T-helper 1 cell treated with Interleukin-12 subunit alpha and Interleukin-12 subunit beta and Interleukin-4 antibody, amounts not matched to agents 30 ng/mL and 1 ng/mL, for 36 hours (primary cell): Measurements from ENCODE around the gene FUT8. TPM values are rescaled to one million over a fixed set of nuclear protein-coding genes. Genes with fewer than 3 reads are reported as not detected.
"Not testable (repeated sequence)": the region's sequence is repeated elsewhere in the genome, so short reads cannot be mapped to it uniquely, and the experiment has no call there.

Source experiments
- intact Hi-C: fragments of 100-400 bp; cut with micrococcal nuclease; formaldehyde crosslinking; loops from one replicate; pipeline ENCODE4 v1.15.1; 2024
- total RNA-seq: library from RNA; stranded (reverse); gene quantifications from 2 replicates; pipeline ENCODE4 v1.2.3, GENCODE V29; 2022

The FUT8 gene
- total RNA-seq, 1 donor from 2014 or later = 156 TPM

- intact Hi-C loops = loop anchor here (1.0 to 10.0 kb wide), 8 partner anchors 58 to 980 kb away; no protein-coding TSS in a partner anchor
Observed at GRCh38 chr14:65414961-65415589, 2.5 kb downstream of the FUT8 start.

GRCh38 chr14:65415613-65416012 is 3.1 kb downstream of the FUT8 start:
- intact Hi-C loops = loop anchor here (1.0 to 10.0 kb wide), 6 partner anchors 190 to 979 kb away; no protein-coding TSS in a partner anchor

GRCh38 chr14:65419593-65420252 is 7.2 kb downstream of the FUT8 start:
- intact Hi-C loops = loop anchor here (10.0 kb wide), 2 partner anchors 935 to 975 kb away; no protein-coding TSS in a partner anchor

DNA sequence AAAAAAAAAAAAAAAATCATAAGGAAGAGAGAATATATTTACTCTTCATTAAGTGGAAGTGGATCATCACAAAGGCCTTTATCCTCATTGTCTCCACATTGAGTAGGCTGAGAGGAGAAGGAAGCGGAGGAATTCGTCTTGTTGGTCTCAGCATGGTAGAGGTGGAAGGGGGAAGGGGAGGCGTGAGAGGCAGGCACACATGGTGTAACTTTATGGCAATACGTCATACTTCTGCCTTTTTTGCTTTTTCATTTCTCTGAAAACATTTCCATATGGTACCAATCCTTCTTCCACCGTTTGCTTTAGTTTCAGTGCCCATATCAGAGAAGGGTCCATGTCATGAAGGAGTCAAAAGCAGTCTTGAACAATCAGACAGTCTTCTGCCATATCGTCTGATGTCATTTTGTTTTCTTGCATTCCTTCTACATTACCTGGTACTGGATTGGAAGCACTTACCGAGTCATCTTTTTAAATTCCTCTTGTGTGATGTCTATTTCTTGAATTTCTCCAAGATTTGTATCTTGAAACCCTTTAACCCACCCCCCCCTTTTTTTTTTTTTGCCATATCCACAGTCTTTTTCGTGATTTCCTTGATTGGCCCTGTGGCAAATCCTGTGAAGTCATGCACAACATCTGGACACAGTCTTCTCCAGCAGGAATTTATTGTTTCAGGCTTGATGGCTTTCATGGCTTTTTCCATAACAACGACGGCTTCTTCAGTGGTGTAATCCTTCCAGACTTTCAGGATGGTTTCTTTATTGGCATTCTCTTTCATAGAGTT is 8.9 kb downstream of the FUT8 start:
- intact Hi-C loops = no loop called here

DNA sequence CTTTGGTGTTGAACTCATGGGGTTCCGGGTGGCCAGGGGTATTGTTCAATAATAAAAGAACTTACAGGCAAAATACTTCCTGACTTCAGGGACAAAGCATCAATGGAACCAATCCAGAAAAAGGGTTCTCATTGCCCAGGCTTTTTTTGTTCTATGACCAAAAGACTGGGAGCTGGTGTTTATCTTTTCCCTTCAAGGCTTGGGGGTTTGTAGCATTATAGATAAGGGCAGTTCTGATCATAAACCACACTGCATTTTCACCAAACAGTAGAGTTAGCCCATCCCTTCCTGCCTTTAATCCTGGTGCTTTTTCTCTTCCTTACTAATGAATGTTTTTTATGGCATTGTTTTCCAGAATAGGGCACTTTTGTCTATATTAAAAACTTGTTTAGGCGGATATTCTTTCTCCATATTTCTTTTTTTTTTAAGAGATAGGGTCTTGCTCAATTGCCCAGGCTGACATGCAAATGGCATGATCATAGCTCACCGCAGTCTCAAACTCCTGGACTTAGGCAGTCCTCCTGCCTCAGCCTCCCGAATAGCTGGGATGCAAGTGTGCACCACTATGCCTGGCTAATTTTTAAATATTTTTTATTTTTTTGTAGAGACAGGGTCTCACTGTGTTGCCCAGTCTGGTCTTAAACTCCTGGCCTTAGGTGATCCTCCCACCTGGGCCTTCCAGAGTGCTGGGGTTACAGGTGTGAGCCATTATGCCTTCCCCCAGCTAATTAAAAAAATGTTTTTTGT is 9.7 kb downstream of the FUT8 start:
- intact Hi-C loops = no loop called here

DNA sequence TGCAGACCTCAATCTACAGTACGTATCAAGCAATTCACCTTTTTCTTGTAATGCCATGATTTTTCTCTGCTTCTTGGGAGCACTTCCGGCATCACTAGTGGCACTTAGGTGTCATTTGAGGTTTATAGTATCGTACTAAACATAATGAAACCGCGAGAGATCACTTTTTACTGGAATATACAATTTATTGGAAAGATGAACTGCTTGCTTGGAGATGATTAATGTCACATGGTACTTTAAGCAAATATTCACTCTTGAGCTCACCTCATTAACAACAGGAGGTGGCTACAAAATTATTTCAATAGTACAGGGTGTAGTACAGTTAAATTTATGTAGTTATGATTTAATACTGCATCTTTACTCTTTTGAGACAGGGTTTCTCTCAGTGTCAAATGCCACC is 11.5 kb downstream of the FUT8 start:
- intact Hi-C loops = no loop called here

- intact Hi-C loops = no loop called here
Observed at GRCh38 chr14:65424531-65424930, 12.0 kb downstream of the FUT8 start.

- intact Hi-C loops = no loop called here
Observed at GRCh38 chr14:65425885-65426284, 13.4 kb downstream of the FUT8 start.

- intact Hi-C loops = not testable (repeated sequence)
Observed at GRCh38 chr14:65426902-65427301, 14.4 kb downstream of the FUT8 start.

DNA sequence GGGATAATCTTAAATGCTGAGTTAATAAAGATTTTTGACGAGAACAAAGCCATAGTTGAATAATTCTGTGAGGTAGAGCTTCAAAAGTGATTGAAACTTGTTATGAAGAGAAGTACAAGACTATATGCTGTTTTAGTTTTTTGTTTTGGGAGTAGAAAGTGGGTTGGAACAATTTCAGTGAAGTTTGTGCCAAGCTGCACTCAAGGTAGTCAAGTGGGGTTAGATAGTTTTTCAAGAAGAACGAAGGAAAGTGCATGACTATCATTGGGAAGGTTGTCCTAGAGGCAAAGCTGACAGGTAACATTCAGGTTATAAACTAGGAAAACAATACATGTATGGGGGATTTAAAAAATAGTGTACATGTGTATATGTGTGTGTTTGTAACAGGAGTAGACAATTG is 16.2 kb downstream of the FUT8 start:
- intact Hi-C loops = no loop called here

- intact Hi-C loops = no loop called here
Observed at GRCh38 chr14:65429757-65430156, 17.2 kb downstream of the FUT8 start.

DNA sequence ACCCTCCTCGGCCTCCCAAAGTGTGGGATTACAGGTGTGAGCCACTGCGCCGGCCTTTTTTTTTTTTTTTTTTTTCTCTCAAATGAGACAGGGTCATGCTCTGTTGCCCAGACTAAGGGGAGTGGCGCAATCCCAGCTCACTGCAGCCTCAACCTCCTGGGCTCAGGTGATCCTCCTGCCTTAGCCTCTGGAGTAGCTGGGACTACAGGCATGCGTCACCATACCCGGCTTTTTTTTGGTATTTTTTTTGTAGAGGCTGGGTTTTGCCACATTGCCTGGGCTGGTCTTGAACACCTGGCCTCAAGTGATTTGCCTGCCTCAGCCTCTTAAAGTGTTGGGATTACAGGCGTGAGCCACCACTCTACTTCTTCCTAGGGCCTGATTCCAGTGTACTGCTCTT is 18.7 kb downstream of the FUT8 start:
- intact Hi-C loops = no loop called here

DNA sequence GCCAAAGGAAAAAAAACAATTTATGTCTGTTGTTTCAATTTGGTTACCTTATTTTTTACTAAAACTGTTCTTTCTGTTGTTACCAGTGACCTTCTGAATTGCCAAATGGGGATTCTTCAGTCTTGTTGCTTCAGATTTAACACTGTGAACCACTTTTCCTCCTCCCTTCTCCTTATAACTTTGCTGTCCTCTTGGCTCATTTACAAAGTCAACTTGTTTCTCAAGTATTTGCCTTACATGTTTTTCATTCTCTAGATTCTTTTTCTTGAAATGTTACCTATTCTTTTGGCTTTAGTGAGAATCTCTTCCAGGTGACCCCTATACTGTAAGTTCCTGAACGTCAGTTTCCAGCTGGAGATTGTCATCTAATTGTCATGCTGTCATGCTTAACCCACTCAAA is 19.4 kb downstream of the FUT8 start:
- intact Hi-C loops = no loop called here

DNA sequence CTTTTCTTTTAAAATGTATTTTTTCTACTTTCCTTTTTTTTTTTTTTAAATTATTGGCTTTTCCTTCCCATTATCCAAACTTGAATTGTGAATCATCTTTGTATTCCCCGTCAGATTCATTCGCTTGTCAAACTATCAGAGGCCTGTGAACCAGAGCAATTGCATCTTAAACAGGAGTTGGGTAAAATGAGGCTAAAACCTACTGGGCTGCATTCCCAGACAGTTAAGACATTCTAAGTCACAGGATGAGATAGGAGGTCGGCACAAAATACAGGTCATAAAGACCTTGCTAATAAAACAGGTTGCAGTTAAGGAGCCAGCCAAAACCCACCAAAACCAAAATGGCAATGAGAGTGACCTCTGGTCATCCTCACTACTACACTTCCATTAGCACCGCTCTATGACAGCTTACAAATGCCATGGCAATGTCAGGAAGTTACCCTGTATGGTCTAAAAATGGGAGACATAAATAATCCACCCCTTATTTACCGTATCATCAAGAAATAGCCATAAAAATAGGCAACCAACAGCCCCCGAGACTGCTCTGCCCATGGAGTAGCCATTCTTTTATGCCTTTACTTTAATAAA is 19.9 kb downstream of the FUT8 start:
- intact Hi-C loops = no loop called here

DNA sequence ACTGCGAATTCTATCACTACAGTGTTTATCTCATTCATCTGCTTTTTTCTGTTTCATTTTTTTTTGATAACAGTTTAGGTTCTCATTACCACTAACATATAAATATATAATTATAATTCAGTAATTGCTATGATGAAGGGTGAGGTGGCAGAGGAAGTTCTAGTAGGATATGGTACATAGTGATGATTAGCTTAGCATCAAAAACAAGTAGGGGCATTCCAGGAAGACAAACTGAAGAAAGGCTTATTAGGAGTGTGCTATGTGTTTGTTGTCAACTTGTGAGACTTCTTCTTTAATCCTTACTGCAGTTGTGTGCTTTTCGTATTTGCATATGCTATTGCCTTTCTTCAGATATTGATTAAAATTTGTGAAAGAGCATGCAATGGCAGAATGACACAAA is 20.6 kb downstream of the FUT8 start:
- intact Hi-C loops = no loop called here

GRCh38 chr14:65433646-65434045 is 21.1 kb downstream of the FUT8 start:
- intact Hi-C loops = no loop called here

DNA sequence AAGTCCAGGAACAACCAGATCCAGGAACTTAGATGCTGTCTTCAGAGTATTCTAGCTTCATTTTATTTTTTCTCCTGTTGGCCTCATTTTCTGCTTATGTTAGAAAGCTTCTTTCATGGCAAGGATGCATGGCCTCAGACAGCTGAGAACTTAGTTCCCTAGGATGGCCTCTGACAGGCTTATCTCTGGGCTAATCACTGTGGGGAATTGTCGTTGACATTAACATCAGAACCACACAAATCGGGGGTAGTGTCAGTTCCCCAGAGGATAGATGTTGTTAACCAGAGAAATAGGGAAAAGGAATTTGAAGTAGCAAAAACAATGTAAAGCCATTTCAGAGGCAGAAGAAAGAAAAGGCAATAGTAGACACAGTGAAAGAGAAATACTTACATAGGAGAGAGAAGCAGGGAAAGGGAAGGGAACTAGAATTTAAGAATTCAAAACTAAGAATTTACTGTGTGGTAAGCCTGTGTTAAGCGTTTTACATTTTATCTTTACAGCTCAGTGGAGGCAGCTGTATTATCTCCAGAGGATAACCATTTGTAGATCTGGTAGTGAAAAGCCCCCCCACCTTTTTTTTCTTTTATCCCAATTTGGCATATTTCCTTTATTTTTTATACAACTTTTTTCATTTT is 21.8 kb downstream of the FUT8 start:
- intact Hi-C loops = no loop called here

GRCh38 chr14:65438266-65438933 is 25.9 kb downstream of the FUT8 start:
- intact Hi-C loops = no loop called here

DNA sequence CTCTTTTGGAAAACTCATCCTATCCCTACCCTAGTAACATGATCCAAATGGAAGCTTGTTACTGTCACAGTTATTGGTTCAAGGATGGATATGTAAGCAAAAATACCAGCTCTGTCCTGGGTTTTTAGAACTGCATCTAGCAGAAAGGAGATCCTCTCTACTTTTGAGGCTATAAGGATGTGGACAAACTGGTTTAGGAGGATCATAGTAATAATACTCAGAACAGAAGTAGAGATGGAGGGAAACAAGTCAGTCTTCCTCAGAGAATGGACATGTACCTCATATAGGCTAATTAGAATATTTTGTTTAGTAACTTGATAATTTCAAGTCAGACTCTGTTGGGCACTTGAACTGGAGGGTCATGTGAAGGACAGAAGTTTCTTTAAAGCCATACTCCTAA is 26.6 kb downstream of the FUT8 start:
- intact Hi-C loops = no loop called here

DNA sequence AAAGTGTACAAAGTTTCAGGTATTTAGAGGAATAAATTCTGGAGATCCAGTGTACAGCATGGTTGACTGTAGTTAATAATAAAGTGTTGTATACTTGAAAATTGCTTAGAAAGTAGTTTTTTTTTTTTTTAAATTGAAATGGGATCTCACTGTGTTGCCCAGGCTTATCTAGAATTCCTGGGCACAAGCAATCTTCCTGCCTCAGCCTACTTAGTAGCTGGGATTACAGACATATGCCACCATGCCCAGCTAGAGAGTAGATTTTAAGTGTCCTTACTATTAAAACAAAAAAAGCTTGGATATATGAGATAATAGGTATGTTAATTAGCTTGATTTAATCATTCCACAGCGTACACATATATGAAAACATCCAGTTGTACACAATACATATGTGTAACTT is 27.7 kb downstream of the FUT8 start:
- intact Hi-C loops = loop anchor here (5.0 kb wide), 1 partner anchor 292 kb away; no protein-coding TSS in a partner anchor
